Spleen (tissue), 7 donors: Measurements from ENCODE around the gene HEMK1.

ENCODE experiments used
- POLR2A ChIP-seq, 3 donors: fragments of 450-650 bp; IDR thresholded peaks; one replicate each; pipeline ENCODE4 v1.5.1; 2017; ENCODE audit warnings: antibody characterized with exemption in 3 of 3, mild to moderate bottlenecking in 1 of 3
- POLR2AphosphoS5 ChIP-seq, 3 donors: sonication (generic); formaldehyde crosslinking; IDR thresholded peaks; one replicate each; pipeline ENCODE4 v1.5.1; 2017; ENCODE audit warnings: antibody characterized with exemption in 3 of 3
- TF ChIP-seq, protein P1 (sequence below), 11 experiments: fragments of 200-600 bp in 7 of 11; fragments of 450-650 bp in 4 of 11; sonication (generic) in 4 of 11; IDR thresholded peaks in 8 of 11; conservative IDR thresholded peaks in 3 of 11; 1 replicate in 7 of 11; 2 replicates in 4 of 11; pipeline versions ENCODE4 v1.4.0 to v1.8.0; 2016 to 2021; ENCODE audit warnings: antibody characterized with exemption in 11 of 11, inconsistent platforms in 4 of 11, mild to moderate bottlenecking in 1 of 11
- donor health status: DM: no; HTN: no; CAD: no; lungs with moderate emphysema.
- donor health status: DM: no; HTN: no; CAD: no.
- donor health status: DM: no; HTN: no; CAD: no.

DNA sequence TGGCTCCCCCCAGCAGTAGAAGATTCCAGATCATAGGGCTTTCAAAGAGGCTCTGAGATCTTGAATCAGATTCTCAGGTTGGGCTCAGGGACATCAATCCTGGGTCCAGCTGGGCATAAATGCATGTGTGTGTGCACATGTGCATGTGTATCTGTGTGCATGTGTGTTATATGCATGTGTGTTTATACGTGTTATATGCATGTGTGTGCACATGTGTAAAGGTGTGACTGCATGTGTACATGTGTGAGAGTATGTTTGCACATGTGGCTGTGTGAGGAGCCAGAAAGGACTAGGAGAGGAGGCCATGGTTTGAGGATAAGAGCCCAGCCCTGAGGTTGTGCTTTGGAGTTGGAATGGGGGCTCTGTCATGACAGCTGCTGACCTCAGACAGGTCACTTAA, 45.9 kb downstream of the HEMK1 start:
- no peak for TF ChIP-seq POLR2A (IDR thresholded peaks at IDR 0.05)
- TF ChIP-seq, protein P1, sequence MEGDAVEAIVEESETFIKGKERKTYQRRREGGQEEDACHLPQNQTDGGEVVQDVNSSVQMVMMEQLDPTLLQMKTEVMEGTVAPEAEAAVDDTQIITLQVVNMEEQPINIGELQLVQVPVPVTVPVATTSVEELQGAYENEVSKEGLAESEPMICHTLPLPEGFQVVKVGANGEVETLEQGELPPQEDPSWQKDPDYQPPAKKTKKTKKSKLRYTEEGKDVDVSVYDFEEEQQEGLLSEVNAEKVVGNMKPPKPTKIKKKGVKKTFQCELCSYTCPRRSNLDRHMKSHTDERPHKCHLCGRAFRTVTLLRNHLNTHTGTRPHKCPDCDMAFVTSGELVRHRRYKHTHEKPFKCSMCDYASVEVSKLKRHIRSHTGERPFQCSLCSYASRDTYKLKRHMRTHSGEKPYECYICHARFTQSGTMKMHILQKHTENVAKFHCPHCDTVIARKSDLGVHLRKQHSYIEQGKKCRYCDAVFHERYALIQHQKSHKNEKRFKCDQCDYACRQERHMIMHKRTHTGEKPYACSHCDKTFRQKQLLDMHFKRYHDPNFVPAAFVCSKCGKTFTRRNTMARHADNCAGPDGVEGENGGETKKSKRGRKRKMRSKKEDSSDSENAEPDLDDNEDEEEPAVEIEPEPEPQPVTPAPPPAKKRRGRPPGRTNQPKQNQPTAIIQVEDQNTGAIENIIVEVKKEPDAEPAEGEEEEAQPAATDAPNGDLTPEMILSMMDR (IDR thresholded peaks at IDR 0.05 in 8 of 11, conservative IDR thresholded peaks at IDR 0.05 in 3 of 11): no peak
- no peak for TF ChIP-seq POLR2AphosphoS5 (IDR thresholded peaks at IDR 0.05)
